Retinal pigment epithelial cell (primary cell): ENCODE data around the gene YY1.
A peak's percentile ranks its signal among the peaks of the same experiment; 100 is the strongest.
"Not testable (repeated sequence)": the region's sequence is repeated elsewhere in the genome, so short reads cannot be mapped to it uniquely, and the experiment has no call there.

Experiments used
- DNase-seq: peaks from one replicate; pipeline ENCODE4 v3.0.0-alpha.2; 2010; ENCODE audit warnings: low read depth
- H3K4me3 ChIP-seq: 2 replicates; pipeline ENCODE4 v1.5.1; 2011; ENCODE audit warnings: mild to moderate bottlenecking, low read length, control low read depth, moderate library complexity
- CTCF ChIP-seq: conservative IDR thresholded peaks from 2 replicates; pipeline ENCODE4 v1.5.1; 2011; ENCODE audit warnings: low read depth, low read length, control low read depth, inconsistent platforms

Gene YY1

GRCh38 chr14:100281286-100282082 lies 42.5 kb downstream of the YY1 start:
- DNase-seq, result no peak
- TF ChIP-seq CTCF, result no peak
- H3K4me3 ChIP-seq, result no peak overlapping the region

GRCh38 chr14:100282083-100282350 lies 43.1 kb downstream of the YY1 start:
- TF ChIP-seq CTCF, result no peak
- no peak for DNase-seq
- H3K4me3 ChIP-seq, result no peak overlapping the region

GRCh38 chr14:100282766-100283419 lies 43.9 kb downstream of the YY1 start:
- no peak for TF ChIP-seq CTCF
- no peak overlapping the region for H3K4me3 ChIP-seq
- no peak for DNase-seq

- H3K4me3 ChIP-seq, DNase-seq: not testable (repeated sequence)
Measured at GRCh38 chr14:100283436-100283835, 44.5 kb downstream of the YY1 start.

- H3K4me3 ChIP-seq, result peak overlapping the region; percentile 51
- DNase-seq, result no peak
- no peak for TF ChIP-seq CTCF
Measured at GRCh38 chr14:100283984-100284881, 45.3 kb downstream of the YY1 start.

GRCh38 chr14:100285021-100285912 lies 46.3 kb downstream of the YY1 start:
- peak overlapping the region; percentile 51 for H3K4me3 ChIP-seq
- peak; percentile 78 for TF ChIP-seq CTCF
- DNase-seq, result no peak
